ENCODE results near the gene RNF207. TPM values are rescaled to one million over a fixed set of nuclear protein-coding genes. Genes with fewer than 3 reads are reported as not detected.

Gene RNF207
- total and polyA plus RNA-seq, 2 of the 4 experiments (the other 2 are of a cell fraction) = 2.7 to 17.2 TPM

DNA sequence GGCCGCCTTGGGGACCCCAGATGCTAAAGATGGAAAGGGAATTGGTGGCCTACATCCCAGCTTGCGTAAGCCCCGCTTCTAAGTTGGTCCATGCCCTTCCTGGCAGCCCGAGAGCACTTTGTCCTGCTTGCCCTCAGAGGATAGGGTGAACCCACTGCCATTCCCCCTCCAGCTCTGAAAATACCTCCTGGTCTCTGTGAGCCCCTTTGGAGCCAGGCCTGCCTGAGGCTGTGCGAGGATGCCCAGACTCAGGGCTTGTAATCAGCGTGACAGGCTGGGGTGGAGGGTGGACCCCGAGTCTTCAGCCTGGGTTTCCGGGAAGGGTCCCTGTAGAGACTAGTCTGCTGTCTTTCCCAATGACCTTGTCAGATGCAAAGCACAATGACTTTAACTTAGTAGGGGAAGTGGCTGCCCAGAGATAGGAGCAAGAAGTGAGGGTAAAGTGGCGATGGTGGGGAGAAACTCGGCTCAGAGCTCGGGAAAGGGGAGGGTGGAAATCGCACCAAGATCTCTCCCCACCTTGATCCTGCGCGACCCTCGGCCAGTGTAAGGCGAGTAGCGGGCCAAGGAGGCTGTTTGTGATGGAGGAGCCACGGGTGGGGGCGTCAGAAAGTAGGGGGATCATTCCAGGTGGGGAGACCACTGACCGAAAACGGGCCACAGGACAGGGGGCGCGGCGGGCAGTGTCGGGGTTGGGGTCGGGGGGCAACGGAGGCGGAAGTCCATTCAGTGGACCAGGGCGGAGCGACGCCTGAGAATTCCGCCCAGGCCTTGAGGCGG is 35.4 kb downstream of the RNF207 start:
- Histone ChIP-seq H3K4ac (ENCODE audit: low read depth, low read length) (no peak overlapping the region), H3K18ac (ENCODE audit: low read depth, low read length) (no peak overlapping the region), H3K23ac (ENCODE audit: low read depth, low read length) (no peak overlapping the region), H3K4me1 (ENCODE audit: control insufficient read depth, insufficient read depth, low read length) (no peaks in the 10 kb centered on the region), H2BK120ac (ENCODE audit: low read depth, low read length) (no peak overlapping the region), H4K20me1 (ENCODE audit: insufficient read depth, low read length) (peaks cover 2% of the 10 kb centered on the region; the same call in 1 of the 2 replicates), H3K79me1 (ENCODE audit: low read depth in 1 of 2, low read length in 2 of 2) (no peaks in the 10 kb centered on the region), H3K27ac (ENCODE audit: insufficient read depth, low read length) (no peak overlapping the region), H2AFZ (replicated peaks; ENCODE audit: low read length, poor library complexity) (peak overlapping the region; percentile 33), H3K4me3 (ENCODE audit: insufficient read depth, low read depth, low read length) (no peak overlapping the region), H2AK5ac (ENCODE audit: low read depth, low read length) (no peak overlapping the region), H4K5ac (ENCODE audit: low read depth, low read length) (no peak overlapping the region), H2BK15ac (ENCODE audit: low read depth, low read length) (no peak overlapping the region), H2BK20ac (ENCODE audit: low read depth, low read length) (no peak overlapping the region), H3K9me1 (ENCODE audit: insufficient read depth, low read length) (no peaks in the 10 kb centered on the region), H2BK5ac (ENCODE audit: low read depth, low read length, poor library complexity, severe bottlenecking) (no peak overlapping the region), H3K27me3 (ENCODE audit: control insufficient read depth, insufficient read depth, low read length) (peaks cover 54% of the 10 kb centered on the region), H4K8ac (ENCODE audit: low read depth in 2 of 2, low read length in 2 of 2) (no peak overlapping the region), H3K36me3 (ENCODE audit: control insufficient read depth, insufficient read depth, low read length) (no peaks in the 10 kb centered on the region), H2AK9ac (replicated peaks; ENCODE audit: low read depth, low read length, poor library complexity) (no peak overlapping the region), H3K9ac (ENCODE audit: low read depth, low read length) (no peak overlapping the region), H3K9me3 (ENCODE audit: control insufficient read depth, insufficient read depth, low read length) (no peaks in the 10 kb centered on the region), H4K91ac (ENCODE audit: insufficient read depth, low read depth, low read length) (no peak overlapping the region), H3K56ac (ENCODE audit: extremely low read depth, insufficient read depth, low read length) (no peak overlapping the region), H3K14ac (replicated peaks; ENCODE audit: low read depth, low read length) (no peak overlapping the region), H3K4me2 (ENCODE audit: low read depth, low read length) (no peak overlapping the region; the same call in 1 of the 2 replicates)
- ATAC-seq (ENCODE audit: low read depth) (no peak), DNase-seq (no peak)
- dilution Hi-C loops (cut with HindIII; ENCODE audit: low sequenced_read_pairs, unreplicated experiment) = no loop called here
- POLR2A ChIA-PET (ENCODE audit: unreplicated experiment) = no interaction called here
- BruUV-seq (replicated peaks) = no TSS peak
- in situ Hi-C loops (cut with MboI; ENCODE audit: low sequenced_read_pairs) = no loop called here
- CTCF ChIA-PET = interaction anchor here (0.6 kb wide), 1 partner anchor 207 kb away, joined by 3 read pairs; no protein-coding TSS in a partner anchor
- TF ChIP-seq, protein P1, sequence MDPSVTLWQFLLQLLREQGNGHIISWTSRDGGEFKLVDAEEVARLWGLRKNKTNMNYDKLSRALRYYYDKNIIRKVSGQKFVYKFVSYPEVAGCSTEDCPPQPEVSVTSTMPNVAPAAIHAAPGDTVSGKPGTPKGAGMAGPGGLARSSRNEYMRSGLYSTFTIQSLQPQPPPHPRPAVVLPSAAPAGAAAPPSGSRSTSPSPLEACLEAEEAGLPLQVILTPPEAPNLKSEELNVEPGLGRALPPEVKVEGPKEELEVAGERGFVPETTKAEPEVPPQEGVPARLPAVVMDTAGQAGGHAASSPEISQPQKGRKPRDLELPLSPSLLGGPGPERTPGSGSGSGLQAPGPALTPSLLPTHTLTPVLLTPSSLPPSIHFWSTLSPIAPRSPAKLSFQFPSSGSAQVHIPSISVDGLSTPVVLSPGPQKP (IDR thresholded peaks at IDR 0.05; ENCODE audit: borderline replicate concordance, low read depth, low read length) = no peak
- TF ChIP-seq, protein P2, sequence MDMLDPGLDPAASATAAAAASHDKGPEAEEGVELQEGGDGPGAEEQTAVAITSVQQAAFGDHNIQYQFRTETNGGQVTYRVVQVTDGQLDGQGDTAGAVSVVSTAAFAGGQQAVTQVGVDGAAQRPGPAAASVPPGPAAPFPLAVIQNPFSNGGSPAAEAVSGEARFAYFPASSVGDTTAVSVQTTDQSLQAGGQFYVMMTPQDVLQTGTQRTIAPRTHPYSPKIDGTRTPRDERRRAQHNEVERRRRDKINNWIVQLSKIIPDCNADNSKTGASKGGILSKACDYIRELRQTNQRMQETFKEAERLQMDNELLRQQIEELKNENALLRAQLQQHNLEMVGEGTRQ (IDR thresholded peaks at IDR 0.05; ENCODE audit: low read depth, low read length) = no peak
- TF ChIP-seq MAZ (IDR thresholded peaks at IDR 0.05; ENCODE audit: borderline replicate concordance, low read depth, low read length) (no peak), CEBPB (IDR thresholded peaks at IDR 0.05; ENCODE audit: low read depth, low read length) (no peak), MXI1 (IDR thresholded peaks at IDR 0.05; ENCODE audit: borderline replicate concordance, low read depth, low read length) (no peak), MAFK (IDR thresholded peaks at IDR 0.05; ENCODE audit: low read depth, low read length) (no peak), POLR2A (IDR thresholded peaks at IDR 0.05; ENCODE audit: low read depth, low read length) (no peak), RFX5 (IDR thresholded peaks at IDR 0.05; ENCODE audit: low read depth, low read length) (no peak), NFE2L2 (IDR thresholded peaks at IDR 0.05; ENCODE audit: low read depth, low read length) (no peak), SMC3 (IDR thresholded peaks at IDR 0.05; ENCODE audit: low read depth, low read length) (no peak), BHLHE40 (IDR thresholded peaks at IDR 0.05; ENCODE audit: low read depth, low read length) (no peak), CHD1 (IDR thresholded peaks at IDR 0.05; ENCODE audit: low read depth, low read length) (no peak)
- TF ChIP-seq, protein P3, sequence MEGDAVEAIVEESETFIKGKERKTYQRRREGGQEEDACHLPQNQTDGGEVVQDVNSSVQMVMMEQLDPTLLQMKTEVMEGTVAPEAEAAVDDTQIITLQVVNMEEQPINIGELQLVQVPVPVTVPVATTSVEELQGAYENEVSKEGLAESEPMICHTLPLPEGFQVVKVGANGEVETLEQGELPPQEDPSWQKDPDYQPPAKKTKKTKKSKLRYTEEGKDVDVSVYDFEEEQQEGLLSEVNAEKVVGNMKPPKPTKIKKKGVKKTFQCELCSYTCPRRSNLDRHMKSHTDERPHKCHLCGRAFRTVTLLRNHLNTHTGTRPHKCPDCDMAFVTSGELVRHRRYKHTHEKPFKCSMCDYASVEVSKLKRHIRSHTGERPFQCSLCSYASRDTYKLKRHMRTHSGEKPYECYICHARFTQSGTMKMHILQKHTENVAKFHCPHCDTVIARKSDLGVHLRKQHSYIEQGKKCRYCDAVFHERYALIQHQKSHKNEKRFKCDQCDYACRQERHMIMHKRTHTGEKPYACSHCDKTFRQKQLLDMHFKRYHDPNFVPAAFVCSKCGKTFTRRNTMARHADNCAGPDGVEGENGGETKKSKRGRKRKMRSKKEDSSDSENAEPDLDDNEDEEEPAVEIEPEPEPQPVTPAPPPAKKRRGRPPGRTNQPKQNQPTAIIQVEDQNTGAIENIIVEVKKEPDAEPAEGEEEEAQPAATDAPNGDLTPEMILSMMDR (conservative IDR thresholded peaks at IDR 0.05; ENCODE audit: low read depth, low read length) = no peak
- intact Hi-C loops (cut with micrococcal nuclease) = no loop called here
- 29% methylated on average over 11 of the region's 33 CpGs; no CpG with 5 or more reads in 1 of the 2 experiments for WGBS, 2 experiments (ENCODE audit: extremely low coverage in 2 of 2, insufficient read length in 1 of 2)
